HepG2 (cell line): Measurements from ENCODE around the gene SFXN5. TPM values are rescaled to one million over a fixed set of nuclear protein-coding genes. Genes with fewer than 3 reads are reported as not detected.
A peak's percentile ranks its signal among the peaks of the same experiment; 100 is the strongest.

ENCODE experiments used
- AHR ChIP-seq: IDR thresholded peaks from 2 replicates; pipeline ENCODE4 v1.6.1; 2018; ENCODE audit warnings: missing genetic modification reagents, missing compliant biosample characterization
- FOXJ3 ChIP-seq: sonication (generic); formaldehyde crosslinking; IDR thresholded peaks from 2 replicates; pipeline ENCODE4 v1.4.0; 2020; ENCODE audit warnings: missing genetic modification reagents, mild to moderate bottlenecking, borderline replicate concordance
- FOXO4 ChIP-seq: sonication (generic); formaldehyde crosslinking; conservative IDR thresholded peaks from 2 replicates; pipeline ENCODE4 v1.8.1; 2023; ENCODE audit warnings: missing genetic modification reagents
- KIAA2018 ChIP-seq: sonication (generic); formaldehyde crosslinking; IDR thresholded peaks from 2 replicates; pipeline ENCODE4 v1.5.0; 2020; ENCODE audit warnings: mild to moderate bottlenecking, missing genetic modification reagents, borderline replicate concordance
- MED8 ChIP-seq: sonication (generic); formaldehyde crosslinking; IDR thresholded peaks from 2 replicates; pipeline ENCODE4 v1.8.1; 2023; ENCODE audit warnings: mild to moderate bottlenecking, missing genetic modification reagents; ENCODE audit not compliant: insufficient replicate concordance
- PLSCR1 ChIP-seq: sonication (generic); formaldehyde crosslinking; IDR thresholded peaks from 2 replicates; pipeline ENCODE4 v1.5.0; 2020; ENCODE audit warnings: missing genetic modification reagents, mild to moderate bottlenecking, borderline replicate concordance
- SP1 ChIP-seq, 2 experiments: fragments of 450-650 bp in 1 of 2; sonication (generic) in 1 of 2; formaldehyde crosslinking in 1 of 2; IDR thresholded peaks; 2 replicates each; pipeline versions ENCODE4 v1.4.0 to v1.6.1; 2016 to 2020; ENCODE audit warnings: missing genetic modification reagents in 1 of 2
- TEAD2 ChIP-seq: sonication (generic); formaldehyde crosslinking; IDR thresholded peaks from 2 replicates; pipeline ENCODE4 v1.9.0; 2021; ENCODE audit warnings: missing genetic modification reagents
- ZFP82 ChIP-seq: sonication (generic); formaldehyde crosslinking; IDR thresholded peaks from 2 replicates; pipeline ENCODE4 v1.5.1; 2020; ENCODE audit warnings: mild to moderate bottlenecking, missing genetic modification reagents, borderline replicate concordance
- ZNF263 ChIP-seq: sonication (generic); formaldehyde crosslinking; IDR thresholded peaks from 2 replicates; pipeline ENCODE4 v1.4.0; 2020; ENCODE audit warnings: missing genetic modification reagents
- ZNF513 ChIP-seq: sonication (generic); formaldehyde crosslinking; conservative IDR thresholded peaks from 2 replicates; pipeline ENCODE4 v1.5.0; 2020; ENCODE audit warnings: missing genetic modification reagents
- ZNF569 ChIP-seq: sonication (generic); formaldehyde crosslinking; IDR thresholded peaks from 2 replicates; pipeline ENCODE4 v1.5.0; 2020; ENCODE audit warnings: mild to moderate bottlenecking, missing genetic modification reagents, moderate library complexity, borderline replicate concordance
- ZNF589 ChIP-seq: sonication (generic); formaldehyde crosslinking; conservative IDR thresholded peaks from 2 replicates; pipeline ENCODE4 v1.8.0; 2022; ENCODE audit warnings: mild to moderate bottlenecking, moderate library complexity, missing genetic modification reagents
- ZNF878 ChIP-seq: sonication (generic); formaldehyde crosslinking; IDR thresholded peaks from 2 replicates; pipeline ENCODE4 v1.8.1; 2023; ENCODE audit warnings: mild to moderate bottlenecking, missing genetic modification reagents, moderate library complexity
- polyA plus RNA-seq, 8 experiments: library from polyadenylated mRNA; depleted of rRNA in 3 of 8; stranded (reverse) in 7 of 8; unstranded in 1 of 8; fragments of >200 nt; fragmentation: Illumina TruSeq in 4 of 8; extraction: Trizol in 4 of 8; gene quantifications; 2 replicates each; pipeline versions ENCODE4 v1.2.1 to v1.2.3, GENCODE V29; 2011 to 2016; ENCODE audit warnings: low read depth in 4 of 8, missing spikeins in 1 of 8, mixed read lengths in 1 of 8; ENCODE audit not compliant: insufficient read depth in 1 of 8
- total RNA-seq, 5 experiments: library from RNA; depleted of rRNA; stranded (reverse); fragments of >200 nt; fragmentation: Illumina TruSeq; extraction: Trizol; gene quantifications; 2 replicates each; pipeline ENCODE4 v1.2.3, GENCODE V29; 2016; ENCODE audit warnings: low read depth in 1 of 5

SFXN5 gene
- total and polyA plus RNA-seq, 2 of the 13 experiments (the other 11 are each of a cell fraction or from before 2014, with no cell fraction given): 34.9 to 37.4 TPM

- no peak for TF ChIP-seq ZNF513 (CRISPR knock-in tag)
- 0 out of 2 replicates have a peak, but pooled peaks have one; percentile 80 for TF ChIP-seq ZNF878 (CRISPR knock-in tag)
- no peak; the same call in 1 of the 2 replicates for TF ChIP-seq ZNF589 (CRISPR knock-in tag)
- no peak for TF ChIP-seq ZNF263 (CRISPR knock-in tag)
- 0 out of 2 replicates have a peak, but pooled peaks have one; percentile 38 for TF ChIP-seq ZFP82 (CRISPR knock-in tag)
- no peak for TF ChIP-seq MED8 (CRISPR knock-in tag)
- TF ChIP-seq ZNF569 (CRISPR knock-in tag): no peak; the same call in 1 of the 2 replicates
- no peak for TF ChIP-seq SP1 (IDR thresholded peaks at IDR 0.05)
- peak; percentile 62 for TF ChIP-seq SP1 (CRISPR knock-in tag; IDR thresholded peaks at IDR 0.05)
- TF ChIP-seq FOXJ3 (CRISPR knock-in tag): no peak
- no peak for TF ChIP-seq PLSCR1 (CRISPR knock-in tag)
- TF ChIP-seq FOXO4 (CRISPR knock-in tag): no peak
- peak; percentile 50; the same call in 1 of the 2 replicates for TF ChIP-seq AHR (CRISPR knock-in tag)
- no peak for TF ChIP-seq TEAD2 (CRISPR knock-in tag)
- no peak for TF ChIP-seq KIAA2018 (CRISPR knock-in tag)
Measured at GRCh38 chr2:73112913-73113854, 41.7 kb upstream of the SFXN5 start, which contains the start of gene RAB11FIP5 (continued).
